Measurements from ENCODE around the gene MGST2. TPM values are rescaled to one million over a fixed set of nuclear protein-coding genes. Genes with fewer than 3 reads are reported as not detected.

MGST2 gene
- total RNA-seq, 1 experiment from 2014 or later, result 54.5 TPM

DNA sequence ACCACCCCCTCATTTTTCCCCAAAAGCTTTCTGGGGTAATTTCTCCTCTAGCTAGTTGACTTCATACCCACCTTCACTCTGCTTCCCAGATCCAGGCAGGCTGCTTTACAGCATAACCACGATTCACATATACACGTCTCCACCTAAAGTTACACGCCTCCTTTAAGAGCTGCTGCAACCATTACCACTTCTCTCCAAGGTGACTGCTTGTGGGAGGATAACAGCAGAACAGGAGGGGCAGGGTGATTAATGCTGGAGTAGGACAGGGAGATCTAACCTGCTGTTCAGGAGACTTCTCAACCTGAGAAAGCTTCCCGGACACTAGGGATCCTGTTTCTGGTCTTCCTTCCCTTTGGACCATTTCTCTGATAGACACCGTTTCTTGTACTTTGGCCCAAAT is 77.4 kb downstream of the MGST2 start:
- DNase-seq (ENCODE audit: low read depth, low spot score), result no peak
- in situ Hi-C loops (cut with HindIII; ENCODE audit: low pct_unique_long_range_greater_than_20kb, low sequenced_read_pairs), result no loop called here

DNA sequence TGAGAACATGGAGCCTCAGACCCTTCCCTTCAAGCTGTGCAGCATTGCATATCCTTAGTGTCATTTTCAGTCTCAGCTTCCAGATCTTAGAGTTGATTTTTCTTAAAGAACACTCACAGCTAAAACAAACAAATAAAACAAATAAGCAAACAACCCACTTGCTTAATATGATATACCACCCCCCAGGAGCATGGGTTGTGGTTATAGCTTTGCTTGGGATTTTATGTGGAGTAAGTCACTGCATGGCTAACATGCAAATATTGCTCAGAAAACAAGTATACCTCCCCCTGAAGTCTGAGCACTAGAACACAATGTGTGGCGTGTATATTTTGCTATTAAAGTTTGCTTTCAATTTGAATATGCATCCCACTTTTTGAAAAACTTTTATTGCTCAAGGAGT is 78.6 kb downstream of the MGST2 start:
- in situ Hi-C loops (cut with HindIII; ENCODE audit: low pct_unique_long_range_greater_than_20kb, low sequenced_read_pairs), result no loop called here
- DNase-seq (ENCODE audit: low read depth, low spot score), result no peak

DNA sequence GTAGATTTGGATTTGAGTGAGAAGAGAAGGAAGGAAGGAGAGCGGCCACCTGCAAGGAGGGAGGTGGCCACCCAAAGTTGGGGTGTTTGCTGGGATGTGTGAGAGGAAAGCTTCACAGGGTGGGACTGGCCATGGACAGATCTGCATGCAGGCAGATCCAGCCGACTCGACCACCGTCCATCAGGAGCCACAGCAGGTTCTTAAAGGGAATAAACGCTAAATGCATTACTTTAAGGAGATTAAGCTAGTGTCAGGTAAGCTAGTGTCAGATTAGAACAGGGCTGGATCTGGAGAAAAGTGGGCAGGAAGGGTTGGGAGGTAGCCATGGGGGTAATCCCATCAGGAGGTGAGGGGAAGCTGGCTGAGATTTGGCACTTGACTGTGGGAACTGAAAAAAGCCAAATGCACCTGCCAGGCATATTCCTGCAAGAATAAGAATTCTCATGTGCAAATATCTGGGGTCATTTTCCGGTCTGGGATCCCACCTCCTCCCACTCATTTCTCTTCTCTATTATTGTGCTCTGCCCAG is 79.6 kb downstream of the MGST2 start:
- in situ Hi-C loops (cut with HindIII; ENCODE audit: low pct_unique_long_range_greater_than_20kb, low sequenced_read_pairs), result no loop called here
- no peak for DNase-seq (ENCODE audit: low read depth, low spot score)

DNA sequence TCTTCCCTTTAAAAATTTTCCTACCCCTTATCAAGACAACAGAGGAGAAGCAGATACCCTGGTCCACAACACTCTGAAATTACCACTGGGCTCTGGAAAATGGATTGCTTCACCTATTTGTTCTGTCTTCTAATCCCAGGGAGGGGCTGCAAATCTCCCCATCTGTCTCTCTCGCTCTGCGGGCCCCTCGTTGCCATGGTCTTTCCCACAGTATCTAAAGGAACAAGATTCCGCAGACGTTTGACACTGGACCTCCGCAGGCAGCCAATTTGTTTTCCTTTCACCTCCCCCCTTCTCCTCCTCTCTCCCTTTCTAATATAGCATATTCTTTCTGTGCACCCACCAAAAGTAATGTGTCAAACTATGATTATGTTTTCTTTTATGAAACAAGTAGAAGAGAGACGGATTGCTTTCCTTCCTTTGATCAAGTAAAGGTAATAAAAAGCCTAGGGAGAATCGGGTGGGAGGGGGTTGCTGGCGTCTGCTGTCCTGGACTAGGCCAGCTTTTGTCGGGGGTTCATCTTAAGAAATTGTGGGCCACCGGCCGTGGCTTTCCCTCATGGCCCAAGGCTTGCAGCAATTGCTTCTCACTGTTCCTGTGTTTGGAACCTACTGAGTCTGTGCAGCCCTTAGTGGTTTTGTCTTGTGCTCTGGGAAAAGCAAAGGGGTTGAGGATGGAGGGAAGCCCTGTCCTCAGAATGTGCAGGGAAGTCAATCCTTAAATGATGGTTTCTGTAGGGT is 81.0 kb downstream of the MGST2 start:
- in situ Hi-C loops (cut with HindIII; ENCODE audit: low pct_unique_long_range_greater_than_20kb, low sequenced_read_pairs), result no loop called here
- no peak for DNase-seq (ENCODE audit: low read depth, low spot score)

DNA sequence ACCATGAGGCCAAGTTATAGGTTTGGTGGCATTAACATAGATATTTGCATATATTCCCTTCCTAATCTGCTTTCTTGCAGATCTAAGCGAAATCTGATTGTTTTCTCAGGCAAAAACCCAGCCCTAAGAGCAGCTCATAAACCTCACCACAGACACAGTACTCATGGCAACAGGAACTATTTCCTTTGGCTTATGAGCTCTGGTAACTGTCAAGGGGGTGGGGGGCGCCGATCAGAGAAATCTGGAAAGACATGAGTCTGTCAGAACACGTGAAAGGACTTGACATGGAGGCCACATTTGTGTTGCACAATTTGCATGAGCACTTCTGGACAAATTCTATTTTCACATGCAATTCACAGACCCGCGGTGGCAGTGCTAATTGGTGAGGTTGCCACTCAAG is 83.7 kb downstream of the MGST2 start:
- DNase-seq (ENCODE audit: low read depth, low spot score), result no peak
- in situ Hi-C loops (cut with HindIII; ENCODE audit: low pct_unique_long_range_greater_than_20kb, low sequenced_read_pairs), result no loop called here

DNA sequence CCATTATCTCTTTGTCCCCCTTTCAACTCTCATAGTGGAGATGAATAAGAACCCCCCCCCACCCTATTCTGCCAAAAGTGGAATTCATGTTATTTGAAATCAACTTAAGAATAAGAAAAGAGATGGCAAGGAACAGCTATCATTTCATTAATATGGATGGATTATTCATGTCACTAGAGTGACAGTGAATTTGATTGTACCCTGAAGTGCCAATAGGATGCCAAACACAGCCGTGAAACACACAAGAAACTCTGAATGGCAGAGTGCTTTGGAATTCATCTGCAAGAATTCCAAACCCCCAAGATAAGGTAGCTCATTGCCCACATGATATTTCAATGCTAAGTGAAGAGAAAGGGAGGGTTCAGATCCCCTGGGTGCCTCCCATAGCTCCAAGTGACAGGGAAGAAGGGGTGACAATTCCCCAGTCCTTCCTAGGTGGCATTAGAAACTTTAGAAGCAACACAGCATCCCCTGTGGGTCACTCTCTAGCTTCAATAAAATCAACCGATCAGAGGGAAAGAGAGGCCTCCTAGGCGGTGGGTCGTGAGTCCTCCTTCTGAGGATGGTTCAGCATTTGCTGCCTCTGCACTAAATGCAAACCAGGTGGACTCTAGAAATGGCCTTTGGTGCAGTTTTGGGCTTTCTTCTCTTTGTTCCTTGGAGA is 84.3 kb downstream of the MGST2 start:
- in situ Hi-C loops (cut with HindIII; ENCODE audit: low pct_unique_long_range_greater_than_20kb, low sequenced_read_pairs), result no loop called here
- no peak for DNase-seq (ENCODE audit: low read depth, low spot score)

DNA sequence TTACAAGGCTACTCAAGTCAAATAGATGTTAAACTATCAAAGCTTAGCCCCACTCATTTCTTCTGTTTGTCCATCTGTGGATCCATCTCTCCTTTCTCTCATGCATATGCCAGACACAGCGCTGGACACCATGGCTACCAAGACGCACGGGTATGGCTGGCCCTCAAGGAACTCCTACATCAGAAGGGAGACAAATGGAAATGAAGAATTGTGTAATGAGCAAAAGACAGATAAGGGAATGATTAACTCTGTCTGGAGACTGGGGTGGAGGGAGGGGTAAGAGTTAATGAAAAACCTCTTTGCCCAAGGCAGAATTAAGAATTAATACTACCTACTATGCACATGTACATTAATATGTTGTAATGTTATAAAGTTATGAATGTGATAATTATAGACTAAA is 88.1 kb downstream of the MGST2 start:
- no peak for DNase-seq (ENCODE audit: low read depth, low spot score)

More for the DNA sequence above, 88.1 kb downstream of the MGST2 start:
- in situ Hi-C loops (cut with HindIII; ENCODE audit: low pct_unique_long_range_greater_than_20kb, low sequenced_read_pairs), result no loop called here

Other genes with a start within 250 kb of the MGST2 start
- gene RAB33B, start 211.7 kb upstream of the MGST2 start, total RNA-seq (2014; rRNA removed; shearing (Covaris generic)), result 4.2 and 4.8 TPM in 2 replicates
- gene SETD7, start 109.6 kb upstream of the MGST2 start, total RNA-seq (2014; rRNA removed; shearing (Covaris generic)), result 21.3 and 21.5 TPM in 2 replicates